HG03469 (cell line): ENCODE measurements around the gene PROP1.
"Not testable (repeated sequence)": the region's sequence is repeated elsewhere in the genome, so short reads cannot be mapped to it uniquely, and the experiment has no call there.

Experiments
- ATAC-seq: cut with Tn5 transposase; IDR thresholded peaks from one replicate; pipeline ENCODE4 v1.9.1; 2021; ENCODE audit warnings: mild to moderate bottlenecking, moderate library complexity, moderate number of reproducible peaks; ENCODE audit not compliant: unreplicated experiment

PROP1 gene

DNA sequence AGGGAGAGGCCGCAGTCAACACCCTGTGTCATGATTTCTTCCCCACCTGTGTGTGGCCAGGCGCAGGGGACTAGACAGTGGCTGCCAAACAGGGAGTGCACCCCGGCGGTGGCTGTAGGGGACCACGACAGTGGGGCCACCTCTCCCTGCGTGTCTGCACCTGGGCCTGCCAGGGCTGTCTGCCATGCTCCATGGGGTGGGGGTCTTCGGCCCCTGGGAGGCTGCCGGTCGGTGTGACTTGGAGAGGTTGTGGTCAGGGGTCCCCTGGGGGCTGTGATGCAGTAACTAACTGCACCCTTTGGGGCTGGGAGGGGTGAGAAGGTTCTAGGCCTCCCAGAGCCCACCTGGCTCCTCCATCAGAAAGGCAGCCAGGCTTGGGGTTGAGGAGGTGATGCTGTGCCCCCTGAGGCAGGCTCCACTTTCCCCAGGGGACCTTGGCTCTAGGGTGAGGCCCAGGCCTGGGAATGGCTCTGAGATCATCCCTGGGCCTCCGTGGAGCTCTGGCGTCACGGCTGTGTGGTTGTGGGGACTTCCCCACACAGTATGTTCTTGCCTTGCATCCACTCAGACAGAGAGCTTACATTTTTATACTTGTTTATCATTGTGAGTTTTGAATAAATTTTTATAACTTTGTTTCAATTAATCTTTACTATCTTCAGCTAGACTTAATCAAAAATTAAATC is 50.3 kb downstream of the PROP1 start:
- ATAC-seq, result not testable (repeated sequence)

DNA sequence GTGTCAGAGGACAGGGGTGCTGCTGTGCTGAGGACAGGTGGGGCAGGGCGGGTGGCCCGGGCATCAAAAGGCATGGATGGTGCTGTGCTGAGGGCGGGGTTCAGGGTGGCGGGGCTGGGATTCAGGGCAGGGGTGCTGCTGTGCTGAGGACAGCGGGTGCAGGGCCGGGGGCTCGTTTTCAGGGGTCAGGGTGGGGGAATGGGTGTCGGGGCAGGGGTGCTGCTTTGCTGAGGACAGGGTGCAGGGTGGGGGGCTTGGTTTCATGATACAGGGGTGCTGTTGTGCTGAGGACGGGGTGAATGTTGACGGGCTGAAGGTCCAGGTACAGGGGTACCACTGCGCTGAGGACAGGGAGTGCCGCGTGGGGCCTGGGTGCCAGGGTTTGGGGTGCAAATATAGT is 50.9 kb downstream of the PROP1 start:
- not testable (repeated sequence) for ATAC-seq

DNA sequence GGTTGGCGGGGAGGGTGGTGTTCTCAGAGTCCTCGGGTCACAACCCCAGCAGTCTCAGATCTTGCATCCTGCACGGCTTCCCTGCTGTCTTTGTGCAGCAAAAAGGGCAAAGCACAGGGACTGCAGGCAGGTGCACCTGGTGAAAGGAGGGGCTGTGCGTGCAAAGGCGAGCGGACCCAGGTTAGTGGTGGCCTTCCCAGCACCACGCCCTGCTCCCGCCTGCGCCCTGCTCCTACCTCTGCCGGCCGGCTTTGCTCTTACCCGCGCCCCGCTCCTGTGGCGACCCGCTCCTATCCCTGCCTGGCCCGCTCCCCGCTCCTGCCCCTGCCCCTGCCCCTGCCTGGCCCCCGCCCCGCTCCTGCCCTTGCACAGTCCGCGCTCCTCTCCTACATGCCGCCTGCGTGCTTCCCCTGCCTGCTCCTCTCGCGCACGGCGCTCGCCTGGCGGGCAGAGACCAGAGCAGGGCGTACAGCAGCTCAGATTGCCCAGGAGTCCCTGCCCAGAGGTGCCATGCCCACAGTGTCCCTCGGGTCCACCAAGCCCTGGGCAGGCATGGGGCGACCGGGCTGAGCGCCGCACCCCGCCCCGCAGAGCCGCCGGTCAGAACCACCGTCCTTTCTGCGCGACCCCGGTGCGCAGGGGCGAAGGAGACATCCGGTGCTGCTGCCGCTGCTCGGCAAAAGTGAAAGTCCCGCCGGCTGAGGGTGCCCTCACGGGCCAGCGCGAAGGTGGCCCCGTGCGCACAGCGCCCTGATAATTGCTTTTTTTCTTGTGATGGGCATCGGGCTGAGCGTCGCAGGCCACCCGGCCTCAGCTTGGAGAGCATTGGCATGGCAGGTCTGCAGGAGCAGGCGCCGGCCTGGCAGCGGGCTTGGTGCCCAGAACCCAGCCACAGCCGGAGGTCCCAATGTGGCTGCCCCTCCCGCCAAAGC is 52.0 kb downstream of the PROP1 start:
- ATAC-seq, result not testable (repeated sequence)

GRCh38 chr5:177942896-177943295 is 53.1 kb downstream of the PROP1 start:
- ATAC-seq, result not testable (repeated sequence)
